SK-N-MC (cell line): Measurements from ENCODE around the gene ACP3.

ENCODE experiments used
- DNase-seq: peaks from one replicate; pipeline ENCODE4 v3.0.0-alpha.2; 2011; ENCODE audit warnings: low read depth, low spot score
- H3K27ac ChIP-seq: fragments of 200-600 bp; sonication (generic); 2 replicates; pipeline ENCODE4 v1.5.1; 2016; ENCODE audit warnings: mixed run types
- H3K36me3 ChIP-seq: fragments of 200-600 bp; sonication (generic); 2 replicates; pipeline ENCODE4 v1.6.1; 2017; ENCODE audit warnings: antibody characterized with exemption, low read length, mixed read lengths; ENCODE audit not compliant: insufficient read depth
- H3K4me3 ChIP-seq: fragments of 200-600 bp; sonication (generic); 2 replicates; pipeline ENCODE4 v1.5.1; 2016
- H3K9ac ChIP-seq: fragments of 200-600 bp; sonication (generic); 2 replicates; pipeline ENCODE4 v1.8.0; 2017; ENCODE audit warnings: mixed run types, mixed read lengths; ENCODE audit not compliant: insufficient read length
- H3K9me3 ChIP-seq: fragments of 200-600 bp; sonication (generic); 2 replicates; pipeline ENCODE4 v1.6.1; 2017; ENCODE audit warnings: low read depth, mild to moderate bottlenecking, antibody characterized with exemption, low read length, moderate library complexity, mixed read lengths
- EZH2 ChIP-seq: fragments of 200-600 bp; sonication (generic); IDR thresholded peaks from one replicate; pipeline ENCODE4 v1.6.1; 2017; ENCODE audit warnings: antibody characterized with exemption
- FOXP2 ChIP-seq: optimal IDR thresholded peaks from 2 replicates; pipeline ENCODE3; 2011; ENCODE audit warnings: mild to moderate bottlenecking, moderate library complexity; ENCODE audit not compliant: insufficient read depth; ENCODE audit errors: extremely low read length, control extremely low read depth
- POLR2AphosphoS5 ChIP-seq: IDR thresholded peaks from 2 replicates; pipeline ENCODE4 v1.6.1; 2012; ENCODE audit warnings: mild to moderate bottlenecking, low read depth, low read length, borderline replicate concordance

The ACP3 gene

DNA sequence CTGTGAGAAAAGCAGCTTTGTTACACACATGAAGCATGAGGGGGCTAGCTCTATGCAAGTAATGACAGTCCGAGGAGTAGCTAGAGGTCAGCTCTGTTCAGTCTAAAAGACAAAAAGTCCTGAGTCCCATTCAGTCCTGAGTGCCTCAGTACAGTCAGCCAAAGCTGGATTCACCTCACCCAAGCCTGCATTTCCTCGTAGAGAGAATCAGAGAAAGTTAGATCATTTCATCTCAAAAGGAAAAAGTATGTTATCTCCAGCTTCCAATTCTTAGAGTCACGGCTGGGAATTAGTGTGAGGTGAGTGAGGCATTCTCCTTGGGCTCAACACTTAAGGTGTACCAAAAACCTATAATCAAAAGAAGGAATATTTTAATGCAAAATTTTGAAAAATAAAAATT is 5.9 kb upstream of the ACP3 start:
- TF ChIP-seq FOXP2 = no peak
- no peak for TF ChIP-seq EZH2
- no peak for TF ChIP-seq POLR2AphosphoS5
- no peak for DNase-seq
- Histone ChIP-seq H3K9ac (no peak overlapping the region), H3K4me3 (no peak overlapping the region), H3K9me3 (no peaks in the 10 kb centered on the region), H3K36me3 (no peaks in the 10 kb centered on the region), H3K27ac (no peak overlapping the region)

DNA sequence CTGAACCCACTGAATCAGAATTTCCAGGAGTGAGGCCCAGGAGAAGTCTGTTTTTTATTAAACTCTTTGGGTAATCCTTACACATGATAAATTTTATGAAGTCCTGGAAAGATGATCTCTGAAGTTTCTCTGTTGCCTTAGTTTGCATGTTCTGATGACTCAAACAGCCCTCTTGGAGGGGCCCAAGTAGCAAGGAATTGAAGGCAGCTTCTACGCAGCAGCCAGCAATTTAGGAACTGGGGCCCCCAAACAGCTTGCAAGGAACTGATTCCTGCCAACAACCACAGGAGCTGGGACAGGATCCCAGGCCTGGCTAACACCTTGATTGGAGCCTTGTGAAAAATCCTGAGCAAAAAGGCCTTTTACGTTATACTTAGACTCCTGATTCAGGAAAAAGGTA is 5.4 kb upstream of the ACP3 start:
- Histone ChIP-seq H3K4me3 (no peak overlapping the region), H3K27ac (no peak overlapping the region), H3K36me3 (no peaks in the 10 kb centered on the region), H3K9me3 (no peaks in the 10 kb centered on the region), H3K9ac (no peak overlapping the region)
- DNase-seq = no peak
- TF ChIP-seq FOXP2 (no peak), POLR2AphosphoS5 (no peak), EZH2 (no peak)

- Histone ChIP-seq H3K36me3 (no peaks in the 10 kb centered on the region), H3K9ac (no peak overlapping the region), H3K9me3 (no peaks in the 10 kb centered on the region), H3K27ac (no peak overlapping the region), H3K4me3 (no peak overlapping the region)
- no peak for TF ChIP-seq EZH2
- no peak for TF ChIP-seq POLR2AphosphoS5
- no peak for TF ChIP-seq FOXP2
- no peak for DNase-seq
Observed at GRCh38 chr3:132315851-132316250, 1.4 kb upstream of the ACP3 start.

- Histone ChIP-seq H3K9me3 (no peaks in the 10 kb centered on the region), H3K4me3 (peak overlapping the region; percentile 73), H3K9ac (peak overlapping the region; percentile 21), H3K36me3 (no peaks in the 10 kb centered on the region), H3K27ac (no peak overlapping the region)
- DNase-seq = no peak
- TF ChIP-seq FOXP2 = no peak
- TF ChIP-seq EZH2 = no peak
- TF ChIP-seq POLR2AphosphoS5 = no peak
Observed at GRCh38 chr3:132318451-132318850, 1.2 kb downstream of the ACP3 start.

- Histone ChIP-seq H3K9me3 (no peaks in the 10 kb centered on the region), H3K9ac (no peak overlapping the region), H3K4me3 (no peak overlapping the region), H3K27ac (no peak overlapping the region), H3K36me3 (no peaks in the 10 kb centered on the region)
- DNase-seq = no peak
- no peak for TF ChIP-seq POLR2AphosphoS5
- no peak for TF ChIP-seq EZH2
- no peak for TF ChIP-seq FOXP2
Observed at GRCh38 chr3:132321304-132321703, 4.1 kb downstream of the ACP3 start.

- H3K9ac ChIP-seq = no peak overlapping the region
- no peaks in the 10 kb centered on the region for H3K9me3 ChIP-seq
- no peak for DNase-seq
- no peak for TF ChIP-seq EZH2
- no peak for TF ChIP-seq FOXP2
- no peak for TF ChIP-seq POLR2AphosphoS5
- no peaks in the 10 kb centered on the region for H3K36me3 ChIP-seq
- no peak overlapping the region for H3K27ac ChIP-seq
- H3K4me3 ChIP-seq = no peak overlapping the region
Observed at GRCh38 chr3:132325103-132325606, 7.9 kb downstream of the ACP3 start.

GRCh38 chr3:132325634-132326033 is 8.4 kb downstream of the ACP3 start:
- Histone ChIP-seq H3K9ac (no peak overlapping the region), H3K36me3 (no peaks in the 10 kb centered on the region), H3K4me3 (no peak overlapping the region), H3K9me3 (no peaks in the 10 kb centered on the region), H3K27ac (no peak overlapping the region)
- no peak for TF ChIP-seq POLR2AphosphoS5
- no peak for TF ChIP-seq EZH2
- no peak for TF ChIP-seq FOXP2
- DNase-seq = no peak

DNA sequence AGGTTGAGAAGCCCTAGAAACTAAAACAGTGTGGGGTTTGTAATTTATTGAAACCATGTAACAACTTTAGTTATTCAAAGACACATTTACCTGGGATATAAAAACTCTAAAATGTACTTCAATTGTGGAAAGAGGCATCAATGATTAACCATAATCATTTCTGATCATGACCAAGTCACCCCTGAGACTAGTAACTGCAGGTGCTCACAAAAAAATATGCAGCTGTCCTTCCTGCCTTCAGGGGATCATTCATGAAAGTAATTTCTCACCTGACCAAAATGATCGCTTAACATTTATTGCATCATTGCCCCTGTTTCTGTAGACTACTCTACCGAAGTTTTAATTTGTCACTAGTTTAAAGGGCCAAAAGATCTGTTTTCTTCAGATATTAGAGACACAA is 9.0 kb downstream of the ACP3 start:
- no peak overlapping the region for H3K27ac ChIP-seq
- TF ChIP-seq POLR2AphosphoS5 (no peak), FOXP2 (no peak), EZH2 (no peak)
- H3K36me3 ChIP-seq = no peaks in the 10 kb centered on the region
- no peak overlapping the region for H3K4me3 ChIP-seq
- no peaks in the 10 kb centered on the region for H3K9me3 ChIP-seq
- DNase-seq = no peak
- H3K9ac ChIP-seq = no peak overlapping the region

DNA sequence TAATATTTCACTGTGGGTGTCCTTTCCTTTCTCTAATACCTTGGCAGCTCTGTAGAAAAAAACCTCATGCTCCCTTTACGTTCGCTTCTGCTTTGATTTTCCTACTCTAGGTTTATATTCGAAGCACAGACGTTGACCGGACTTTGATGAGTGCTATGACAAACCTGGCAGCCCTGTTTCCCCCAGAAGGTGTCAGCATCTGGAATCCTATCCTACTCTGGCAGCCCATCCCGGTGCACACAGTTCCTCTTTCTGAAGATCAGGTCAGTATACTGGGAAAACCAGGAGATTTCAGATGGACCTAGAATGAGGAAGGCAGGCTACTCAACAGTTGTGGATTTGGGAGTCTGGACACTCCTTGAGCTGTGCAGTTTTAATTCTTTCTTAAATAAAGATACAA is 14.9 kb downstream of the ACP3 start:
- Histone ChIP-seq H3K27ac (no peak overlapping the region), H3K9me3 (no peaks in the 10 kb centered on the region), H3K36me3 (no peaks in the 10 kb centered on the region), H3K4me3 (no peak overlapping the region), H3K9ac (no peak overlapping the region)
- no peak for DNase-seq
- TF ChIP-seq EZH2 (no peak), FOXP2 (no peak), POLR2AphosphoS5 (no peak)
